Panc1 (cell line): ENCODE measurements around the gene SUSD4.

ENCODE experiments used
- POLR2AphosphoS5 ChIP-seq: IDR thresholded peaks from 2 replicates; pipeline ENCODE4 v1.6.1; 2012; ENCODE audit warnings: mild to moderate bottlenecking, low read depth, low read length, moderate library complexity
- SIN3A ChIP-seq: IDR thresholded peaks from 2 replicates; pipeline ENCODE4 v1.6.1; 2012; ENCODE audit warnings: low read depth, mild to moderate bottlenecking, low read length, moderate library complexity, borderline replicate concordance; ENCODE audit not compliant: insufficient read depth
- TF ChIP-seq, protein P1 (sequence below), 2 experiments: IDR thresholded peaks; 2 replicates each; pipeline ENCODE4 v1.6.1; 2011 to 2012; ENCODE audit warnings: low read depth in 2 of 2, control low read depth in 1 of 2, low read length in 1 of 2, mild to moderate bottlenecking in 1 of 2, moderate library complexity in 1 of 2; ENCODE audit not compliant: insufficient read depth in 1 of 2
- TF ChIP-seq, protein P2 (sequence below): fragments of 450-650 bp; IDR thresholded peaks from 2 replicates; pipeline ENCODE4 v1.5.1; 2017; ENCODE audit warnings: mild to moderate bottlenecking

DNA sequence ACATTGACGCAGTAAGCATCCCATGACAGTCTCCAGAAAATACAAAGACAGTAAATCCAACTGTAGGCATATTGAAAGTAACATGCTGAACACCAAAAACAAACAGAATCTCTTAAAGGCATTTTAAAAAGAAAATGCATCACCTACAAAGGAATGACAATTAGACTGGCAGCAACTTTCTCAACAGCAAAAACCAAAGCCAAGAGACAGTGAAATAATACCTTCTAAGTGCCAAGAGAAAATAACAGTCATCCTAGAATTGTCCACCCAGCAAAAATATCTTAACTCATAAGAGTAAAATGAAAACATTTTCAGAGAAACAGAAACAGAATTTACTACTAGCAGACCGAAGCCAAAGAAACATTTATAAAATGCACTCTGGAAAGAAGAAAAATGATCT lies 49.2 kb upstream of the SUSD4 start:
- TF ChIP-seq, protein P1, sequence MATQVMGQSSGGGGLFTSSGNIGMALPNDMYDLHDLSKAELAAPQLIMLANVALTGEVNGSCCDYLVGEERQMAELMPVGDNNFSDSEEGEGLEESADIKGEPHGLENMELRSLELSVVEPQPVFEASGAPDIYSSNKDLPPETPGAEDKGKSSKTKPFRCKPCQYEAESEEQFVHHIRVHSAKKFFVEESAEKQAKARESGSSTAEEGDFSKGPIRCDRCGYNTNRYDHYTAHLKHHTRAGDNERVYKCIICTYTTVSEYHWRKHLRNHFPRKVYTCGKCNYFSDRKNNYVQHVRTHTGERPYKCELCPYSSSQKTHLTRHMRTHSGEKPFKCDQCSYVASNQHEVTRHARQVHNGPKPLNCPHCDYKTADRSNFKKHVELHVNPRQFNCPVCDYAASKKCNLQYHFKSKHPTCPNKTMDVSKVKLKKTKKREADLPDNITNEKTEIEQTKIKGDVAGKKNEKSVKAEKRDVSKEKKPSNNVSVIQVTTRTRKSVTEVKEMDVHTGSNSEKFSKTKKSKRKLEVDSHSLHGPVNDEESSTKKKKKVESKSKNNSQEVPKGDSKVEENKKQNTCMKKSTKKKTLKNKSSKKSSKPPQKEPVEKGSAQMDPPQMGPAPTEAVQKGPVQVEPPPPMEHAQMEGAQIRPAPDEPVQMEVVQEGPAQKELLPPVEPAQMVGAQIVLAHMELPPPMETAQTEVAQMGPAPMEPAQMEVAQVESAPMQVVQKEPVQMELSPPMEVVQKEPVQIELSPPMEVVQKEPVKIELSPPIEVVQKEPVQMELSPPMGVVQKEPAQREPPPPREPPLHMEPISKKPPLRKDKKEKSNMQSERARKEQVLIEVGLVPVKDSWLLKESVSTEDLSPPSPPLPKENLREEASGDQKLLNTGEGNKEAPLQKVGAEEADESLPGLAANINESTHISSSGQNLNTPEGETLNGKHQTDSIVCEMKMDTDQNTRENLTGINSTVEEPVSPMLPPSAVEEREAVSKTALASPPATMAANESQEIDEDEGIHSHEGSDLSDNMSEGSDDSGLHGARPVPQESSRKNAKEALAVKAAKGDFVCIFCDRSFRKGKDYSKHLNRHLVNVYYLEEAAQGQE (IDR thresholded peaks at IDR 0.05; ENCODE audit: insufficient read depth in 1 of 2, low read depth in 2 of 2, low read length in 1 of 2), result no peak
- TF ChIP-seq, protein P2, sequence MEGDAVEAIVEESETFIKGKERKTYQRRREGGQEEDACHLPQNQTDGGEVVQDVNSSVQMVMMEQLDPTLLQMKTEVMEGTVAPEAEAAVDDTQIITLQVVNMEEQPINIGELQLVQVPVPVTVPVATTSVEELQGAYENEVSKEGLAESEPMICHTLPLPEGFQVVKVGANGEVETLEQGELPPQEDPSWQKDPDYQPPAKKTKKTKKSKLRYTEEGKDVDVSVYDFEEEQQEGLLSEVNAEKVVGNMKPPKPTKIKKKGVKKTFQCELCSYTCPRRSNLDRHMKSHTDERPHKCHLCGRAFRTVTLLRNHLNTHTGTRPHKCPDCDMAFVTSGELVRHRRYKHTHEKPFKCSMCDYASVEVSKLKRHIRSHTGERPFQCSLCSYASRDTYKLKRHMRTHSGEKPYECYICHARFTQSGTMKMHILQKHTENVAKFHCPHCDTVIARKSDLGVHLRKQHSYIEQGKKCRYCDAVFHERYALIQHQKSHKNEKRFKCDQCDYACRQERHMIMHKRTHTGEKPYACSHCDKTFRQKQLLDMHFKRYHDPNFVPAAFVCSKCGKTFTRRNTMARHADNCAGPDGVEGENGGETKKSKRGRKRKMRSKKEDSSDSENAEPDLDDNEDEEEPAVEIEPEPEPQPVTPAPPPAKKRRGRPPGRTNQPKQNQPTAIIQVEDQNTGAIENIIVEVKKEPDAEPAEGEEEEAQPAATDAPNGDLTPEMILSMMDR, result no peak
- TF ChIP-seq POLR2AphosphoS5, result no peak
- TF ChIP-seq SIN3A, result no peak
